Kasumi-1 (cell line): ENCODE results near the gene GATAD2A.

ENCODE experiments used
- DNase-seq, 2 experiments: peaks; one replicate each; lab custom pipeline; 2025; lab: John Stamatoyannopoulos, UW

The GATAD2A gene

GRCh38 chr19:19531951-19532805, 126.7 kb downstream of the GATAD2A start:
- DNase-seq, result peak; percentile 29 to 55

GRCh38 chr19:19532806-19533701, 127.6 kb downstream of the GATAD2A start:
- DNase-seq, result no peak

GRCh38 chr19:19533841-19534240, 128.4 kb downstream of the GATAD2A start:
- no peak for DNase-seq

- DNase-seq, result no peak
These were observed 129.2 kb downstream of the GATAD2A start for GRCh38 chr19:19534556-19535265.

GRCh38 chr19:19535311-19536191, 130.1 kb downstream of the GATAD2A start:
- no peak for DNase-seq

- DNase-seq, result no peak
These were observed 131.9 kb downstream of the GATAD2A start for GRCh38 chr19:19537075-19538048.

DNA sequence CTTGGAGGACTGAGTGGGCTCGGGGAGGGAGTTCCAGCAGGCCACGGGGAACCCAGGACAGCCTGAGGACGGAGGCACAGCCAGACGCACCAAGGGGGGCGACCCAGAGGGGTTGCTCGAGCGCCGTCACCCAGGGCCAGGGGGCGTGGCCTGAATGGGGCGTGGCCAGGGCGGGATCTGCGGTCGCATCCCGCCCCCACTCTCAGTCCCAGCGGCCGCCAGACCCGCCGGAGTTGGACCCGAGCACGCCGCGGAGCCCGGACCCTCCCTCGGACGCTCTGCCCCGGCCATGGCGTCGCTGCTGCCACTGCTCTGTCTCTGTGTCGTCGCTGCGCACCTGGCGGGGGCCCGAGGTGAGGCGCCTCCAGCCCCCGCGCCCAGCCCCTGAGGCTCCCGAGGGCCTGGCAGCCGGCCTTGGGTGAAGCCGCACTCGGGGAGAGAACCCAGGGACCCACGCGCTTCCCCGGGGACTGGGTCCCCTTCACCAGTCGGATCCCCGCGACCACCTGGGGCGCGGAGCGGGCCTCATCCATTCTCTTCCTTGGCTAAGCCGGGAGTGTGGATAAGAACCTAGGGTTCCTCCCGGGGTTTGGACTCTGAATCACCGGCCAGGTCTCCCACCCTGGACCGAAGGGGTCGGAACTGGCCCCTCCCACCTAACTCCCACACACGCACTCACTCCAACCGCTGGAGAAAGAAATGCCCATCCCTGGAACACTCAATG, 132.7 kb downstream of the GATAD2A start, which contains the start of gene CILP2:
Gene CILP2 (plus strand): TSS at position 205 of the 724 bp plus-strand sequence. CDS start 85 bp downstream, at position 290.
- DNase-seq, result no peak

- no peak for DNase-seq
These were observed 133.3 kb downstream of the GATAD2A start for GRCh38 chr19:19538785-19539166.

GRCh38 chr19:19539698-19540063, 134.2 kb downstream of the GATAD2A start:
- no peak for DNase-seq

DNA sequence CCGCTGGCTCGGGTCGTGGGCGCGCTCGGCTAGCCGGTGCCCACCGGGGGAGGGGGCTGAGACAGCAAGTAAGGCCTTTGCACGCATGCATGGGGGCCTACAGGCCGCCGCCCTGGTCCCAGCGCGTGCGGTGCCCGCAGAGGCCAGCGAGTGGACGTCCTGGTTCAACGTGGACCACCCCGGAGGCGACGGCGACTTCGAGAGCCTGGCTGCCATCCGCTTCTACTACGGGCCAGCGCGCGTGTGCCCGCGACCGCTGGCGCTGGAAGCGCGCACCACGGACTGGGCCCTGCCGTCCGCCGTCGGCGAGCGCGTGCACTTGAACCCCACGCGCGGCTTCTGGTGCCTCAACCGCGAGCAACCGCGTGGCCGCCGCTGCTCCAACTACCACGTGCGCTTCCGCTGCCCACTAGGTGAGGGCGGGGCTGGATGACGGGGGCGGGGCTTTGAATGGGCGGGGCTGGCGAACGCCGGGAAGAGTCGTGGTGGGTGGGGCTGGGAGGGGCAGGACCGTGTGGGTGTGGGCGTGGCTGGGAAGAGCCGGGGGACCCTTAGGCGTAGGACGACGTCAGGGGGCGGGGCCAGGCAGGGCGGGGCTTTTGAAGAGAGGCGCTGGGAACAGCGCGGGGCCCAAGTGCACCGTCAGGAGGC, 134.7 kb downstream of the GATAD2A start:
- no peak for DNase-seq

GRCh38 chr19:19540715-19541515, 135.4 kb downstream of the GATAD2A start:
- DNase-seq, result no peak

GRCh38 chr19:19541616-19542015, 136.1 kb downstream of the GATAD2A start:
- DNase-seq, result no peak

DNA sequence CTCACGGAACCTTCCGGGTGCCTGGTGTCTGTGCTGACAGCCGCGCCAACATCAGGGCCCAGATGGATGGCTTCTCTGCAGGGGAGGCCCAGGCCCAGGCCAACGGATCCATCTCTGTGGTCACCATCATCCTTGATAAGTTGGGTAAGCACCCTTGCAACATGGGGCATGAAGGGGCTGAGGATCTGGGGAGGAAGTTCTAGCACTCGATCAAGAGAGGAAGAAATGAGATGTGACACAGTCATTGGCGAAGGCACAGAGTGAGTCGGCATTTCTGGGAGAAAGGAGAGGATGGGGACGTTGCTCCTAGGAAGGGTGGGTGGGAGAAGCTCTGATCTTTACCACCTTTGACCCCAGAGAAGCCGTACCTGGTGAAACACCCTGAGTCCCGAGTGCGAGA, 137.0 kb downstream of the GATAD2A start:
- DNase-seq, result no peak

DNA sequence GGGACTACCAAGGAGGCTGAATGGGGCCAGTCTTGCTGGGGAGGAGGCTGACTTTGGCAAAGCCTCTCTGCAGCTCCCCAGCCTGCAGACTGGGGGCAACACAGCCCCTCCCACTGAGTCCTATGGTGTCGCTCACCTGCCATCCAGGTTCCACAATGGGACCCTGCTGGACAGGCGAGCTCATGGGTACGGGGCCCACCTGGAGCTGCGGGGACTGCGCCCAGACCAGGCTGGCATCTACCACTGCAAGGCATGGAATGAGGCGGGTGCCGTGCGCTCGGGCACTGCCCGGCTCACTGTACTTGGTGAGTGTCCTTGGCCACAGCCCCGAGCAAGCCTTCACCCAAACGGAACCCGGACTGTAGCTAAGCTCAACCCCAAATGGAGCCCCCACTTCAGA, 137.6 kb downstream of the GATAD2A start:
- DNase-seq, result no peak

DNA sequence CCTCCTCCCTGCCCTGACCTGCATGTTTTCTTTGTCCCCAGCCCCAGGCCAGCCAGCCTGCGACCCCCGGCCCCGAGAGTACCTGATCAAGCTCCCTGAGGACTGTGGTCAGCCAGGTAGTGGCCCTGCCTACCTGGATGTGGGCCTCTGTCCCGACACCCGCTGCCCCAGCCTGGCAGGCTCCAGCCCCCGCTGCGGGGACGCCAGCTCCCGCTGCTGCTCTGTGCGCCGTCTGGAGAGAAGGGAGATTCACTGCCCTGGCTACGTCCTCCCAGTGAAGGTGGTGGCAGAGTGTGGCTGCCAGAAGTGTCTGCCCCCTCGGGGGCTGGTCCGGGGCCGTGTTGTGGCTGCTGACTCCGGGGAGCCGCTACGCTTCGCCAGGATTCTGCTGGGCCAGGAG, 138.2 kb downstream of the GATAD2A start:
- no peak for DNase-seq

- no peak for DNase-seq
These were observed 138.9 kb downstream of the GATAD2A start for GRCh38 chr19:19544257-19544953.

- DNase-seq, result no peak
These were observed 139.6 kb downstream of the GATAD2A start for GRCh38 chr19:19544954-19545591.
